Astrocyte (in vitro differentiated cells and primary cell): ENCODE data around the gene RCL1.

ENCODE experiments used
- CTCF ChIP-seq: IDR thresholded peaks from 2 replicates; pipeline ENCODE4 v1.5.1; 2011; ENCODE audit warnings: low read depth, mild to moderate bottlenecking, inconsistent platforms, low read length, moderate library complexity; ENCODE audit not compliant: insufficient read depth
- EZH2 ChIP-seq: IDR thresholded peaks from 2 replicates; pipeline ENCODE4 v1.6.1; 2012; ENCODE audit warnings: mild to moderate bottlenecking, low read length, inconsistent platforms; ENCODE audit not compliant: insufficient read depth

DNA sequence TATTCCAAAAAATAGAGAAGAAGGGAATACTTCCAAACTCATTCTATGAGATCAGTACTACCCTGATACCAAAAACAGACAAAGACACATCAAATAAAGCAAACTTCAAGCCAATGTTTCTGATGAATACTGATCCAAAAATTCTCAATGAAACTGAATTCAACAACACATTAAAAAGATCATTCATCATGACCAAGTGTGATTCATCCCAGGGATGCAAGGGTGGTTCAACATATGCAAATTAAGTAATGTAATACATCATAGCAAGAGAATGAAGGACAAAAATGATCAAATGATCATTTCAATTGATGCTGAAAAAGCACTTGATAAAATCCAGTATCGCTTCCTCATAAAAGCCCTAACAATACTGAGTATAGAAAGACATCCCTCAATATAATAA lies 4.9 kb upstream of the RCL1 start:
- TF ChIP-seq CTCF, result no peak
- TF ChIP-seq EZH2, result no peak
